Measurements from ENCODE around the gene RBPJL. TPM values are rescaled to one million over a fixed set of nuclear protein-coding genes. Genes with fewer than 3 reads are reported as not detected.

RBPJL gene
- total RNA-seq, 1 experiment from 2014 or later: 0.85 TPM

- TF ChIP-seq HMGXB4 (CRISPR knock-in tag; IDR thresholded peaks at IDR 0.05): peak; percentile 73; the same call in 1 of the 2 replicates
- TF ChIP-seq SOX15 (CRISPR knock-in tag; IDR thresholded peaks at IDR 0.05): no peak
- TF ChIP-seq NFATC4 (CRISPR knock-in tag; IDR thresholded peaks at IDR 0.05): no peak
- TF ChIP-seq ZNF425 (CRISPR knock-in tag; conservative IDR thresholded peaks at IDR 0.05): no peak
- TF ChIP-seq ZNF232 (CRISPR knock-in tag; IDR thresholded peaks at IDR 0.05): no peak
- TF ChIP-seq KAT7 (CRISPR knock-in tag; IDR thresholded peaks at IDR 0.05; ENCODE audit: borderline replicate concordance): no peak
- TF ChIP-seq ZNF396 (CRISPR knock-in tag; IDR thresholded peaks at IDR 0.05; ENCODE audit: borderline replicate concordance): no peak
- no peak for TF ChIP-seq RELA (CRISPR knock-in tag; IDR thresholded peaks at IDR 0.05; ENCODE audit: borderline replicate concordance)
- TF ChIP-seq CREB1 (CRISPR knock-in tag; IDR thresholded peaks at IDR 0.05): no peak
- no peak for TF ChIP-seq JAZF1 (CRISPR knock-in tag; IDR thresholded peaks at IDR 0.05)
- no peak; the same call in 1 of the 2 replicates for TF ChIP-seq IRF1 (CRISPR knock-in tag; IDR thresholded peaks at IDR 0.05)
- TF ChIP-seq CDX4 (CRISPR knock-in tag; IDR thresholded peaks at IDR 0.05; ENCODE audit: borderline replicate concordance): no peak
- no peak for TF ChIP-seq ZBTB43 (CRISPR knock-in tag; IDR thresholded peaks at IDR 0.05)
- TF ChIP-seq AR (CRISPR knock-in tag; IDR thresholded peaks at IDR 0.05): no peak
- TF ChIP-seq ARID4B (CRISPR knock-in tag; IDR thresholded peaks at IDR 0.05; ENCODE audit: borderline replicate concordance): no peak
- TF ChIP-seq ATF1 (CRISPR knock-in tag; IDR thresholded peaks at IDR 0.05): no peak
- no peak for TF ChIP-seq ZNF423 (CRISPR knock-in tag; IDR thresholded peaks at IDR 0.05)
- TF ChIP-seq NFYB (CRISPR knock-in tag; conservative IDR thresholded peaks at IDR 0.05; ENCODE audit: low read depth): no peak
- TF ChIP-seq AFF4 (CRISPR knock-in tag; IDR thresholded peaks at IDR 0.05; ENCODE audit: borderline replicate concordance): no peak
- no peak for TF ChIP-seq CBFB (CRISPR knock-in tag; IDR thresholded peaks at IDR 0.05; ENCODE audit: low read depth)
- TF ChIP-seq ZNF263 (CRISPR knock-in tag; IDR thresholded peaks at IDR 0.05; ENCODE audit: low read depth): no peak
Observed at GRCh38 chr20:45306431-45306982, at the start of gene RBPJL (continued).

All from WTC11 (cell line).